Measurements from ENCODE around the gene PIF1.

GRCh38 chr15:64773606-64774005 is 51.8 kb downstream of the PIF1 start:
- TF ChIP-seq NFRKB (IDR thresholded peaks at IDR 0.05) (no peak), SP1 (IDR thresholded peaks at IDR 0.05) (no peak)
